H9 (cell line): ENCODE measurements around the gene SHISA7. TPM values are rescaled to one million over a fixed set of nuclear protein-coding genes. Genes with fewer than 3 reads are reported as not detected.
A peak's percentile ranks its signal among the peaks of the same experiment; 100 is the strongest.

ENCODE experiments used
- DNase-seq: peaks from one replicate; pipeline ENCODE4 v3.0.0-alpha.2; 2017
- H2AFZ ChIP-seq: one replicate; pipeline ENCODE4 v1.6.1; 2013; ENCODE audit warnings: mild to moderate bottlenecking, low read length, control low read depth, moderate library complexity
- H2AK5ac ChIP-seq: 2 replicates; pipeline ENCODE4 v1.6.1; 2013; ENCODE audit warnings: low read length, control low read depth, mixed read lengths; ENCODE audit not compliant: insufficient read length
- H2BK120ac ChIP-seq: one replicate; pipeline ENCODE4 v1.6.1; 2013; ENCODE audit warnings: low read depth, mild to moderate bottlenecking, low read length, control low read depth, inconsistent platforms; ENCODE audit not compliant: poor library complexity, severe bottlenecking
- H2BK12ac ChIP-seq: 2 replicates; pipeline ENCODE4 v1.6.1; 2013; ENCODE audit warnings: low read length, control low read depth, mixed read lengths, low read depth; ENCODE audit not compliant: insufficient read length
- H2BK15ac ChIP-seq: 2 replicates; pipeline ENCODE4 v1.6.1; 2013; ENCODE audit warnings: low read depth, low read length, control low read depth
- H2BK20ac ChIP-seq: one replicate; pipeline ENCODE4 v1.6.1; 2013; ENCODE audit warnings: low read depth, mild to moderate bottlenecking, low read length, control low read depth, inconsistent platforms; ENCODE audit not compliant: poor library complexity, severe bottlenecking
- H2BK5ac ChIP-seq: 2 replicates; pipeline ENCODE4 v1.6.1; 2013; ENCODE audit warnings: low read length, control low read depth, mixed read lengths; ENCODE audit not compliant: insufficient read length
- H3K14ac ChIP-seq: 2 replicates; pipeline ENCODE4 v1.6.1; 2013; ENCODE audit warnings: low read length, control low read depth; ENCODE audit not compliant: insufficient read depth
- H3K18ac ChIP-seq: 2 replicates; pipeline ENCODE4 v1.6.1; 2013; ENCODE audit warnings: low read depth, mild to moderate bottlenecking, mixed read lengths, low read length, control low read depth; ENCODE audit not compliant: insufficient read length
- H3K23ac ChIP-seq: 2 replicates; pipeline ENCODE4 v1.6.1; 2013; ENCODE audit warnings: low read length, control low read depth, mixed read lengths, low read depth; ENCODE audit not compliant: insufficient read length
- H3K23me2 ChIP-seq: 2 replicates; pipeline ENCODE4 v1.6.1; 2013; ENCODE audit warnings: low read depth, mild to moderate bottlenecking, mixed read lengths, low read length, control low read depth; ENCODE audit not compliant: insufficient read length, poor library complexity, severe bottlenecking
- H3K27ac ChIP-seq: 2 replicates; pipeline ENCODE4 v1.5.1; 2013; ENCODE audit warnings: low read length, control low read depth, mixed read lengths, low read depth; ENCODE audit not compliant: insufficient read length
- H3K27me3 ChIP-seq: 2 replicates; pipeline ENCODE4 v1.6.1; 2013; ENCODE audit warnings: low read length, control low read depth, inconsistent platforms; ENCODE audit not compliant: insufficient read depth
- H3K4ac ChIP-seq: 2 replicates; pipeline ENCODE4 v1.6.1; 2013; ENCODE audit warnings: low read depth, mild to moderate bottlenecking, control low read depth, inconsistent platforms, low read length, moderate library complexity
- H3K4me1 ChIP-seq: 2 replicates; pipeline ENCODE4 v1.6.1; 2013; ENCODE audit warnings: low read length, control low read depth, inconsistent platforms; ENCODE audit not compliant: insufficient read depth
- H3K4me2 ChIP-seq: 2 replicates; pipeline ENCODE4 v1.6.1; 2013; ENCODE audit warnings: low read length, control low read depth, mixed read lengths; ENCODE audit not compliant: insufficient read length, insufficient read depth
- H3K56ac ChIP-seq: 2 replicates; pipeline ENCODE4 v1.6.1; 2013; ENCODE audit warnings: low read depth, mild to moderate bottlenecking, mixed read lengths, low read length, control low read depth; ENCODE audit not compliant: insufficient read length
- H3K79me1 ChIP-seq: 2 replicates; pipeline ENCODE4 v1.6.1; 2013; ENCODE audit warnings: low read depth, mild to moderate bottlenecking, moderate library complexity, low read length, control low read depth, inconsistent platforms; ENCODE audit not compliant: insufficient read depth, poor library complexity, severe bottlenecking
- H3K79me2 ChIP-seq: 2 replicates; pipeline ENCODE4 v1.6.1; 2013; ENCODE audit warnings: low read length, control low read depth, inconsistent platforms; ENCODE audit not compliant: insufficient read depth
- H3K9ac ChIP-seq: 2 replicates; pipeline ENCODE4 v1.6.1; 2013; ENCODE audit warnings: low read length, control low read depth, mixed read lengths; ENCODE audit not compliant: insufficient read length; ENCODE audit errors: extremely low read depth
- H3K9me3 ChIP-seq: one replicate; pipeline ENCODE4 v1.6.1; 2013; ENCODE audit warnings: low read depth, low read length, inconsistent platforms; ENCODE audit not compliant: control insufficient read depth
- H3T11ph ChIP-seq: one replicate; pipeline ENCODE4 v1.6.1; 2013; ENCODE audit warnings: mild to moderate bottlenecking, low read length, control low read depth, inconsistent platforms
- H4K20me1 ChIP-seq: one replicate; pipeline ENCODE4 v1.6.1; 2013; ENCODE audit not compliant: control insufficient read depth, insufficient read length, insufficient read depth
- H4K5ac ChIP-seq: 2 replicates; pipeline ENCODE4 v1.6.1; 2013; ENCODE audit warnings: low read depth, mild to moderate bottlenecking, mixed read lengths, low read length, control low read depth; ENCODE audit not compliant: insufficient read length
- H4K8ac ChIP-seq: replicated peaks from 2 replicates; pipeline ENCODE4 v1.6.1; 2013; ENCODE audit warnings: low read length, control low read depth, mixed read lengths, low read depth; ENCODE audit not compliant: insufficient read length
- H4K91ac ChIP-seq: 2 replicates; pipeline ENCODE4 v1.6.1; 2013; ENCODE audit warnings: low read depth, mild to moderate bottlenecking, moderate library complexity, mixed read lengths, low read length, control low read depth; ENCODE audit not compliant: insufficient read length
- H3K27ac Mint-ChIP-seq, 3 experiments: 2 replicates in 2 of 3; 3 replicates in 1 of 3; pipeline ENCODE4 v1.8.0; 2020 to 2021; ENCODE audit warnings: mixed read lengths in 3 of 3, mild to moderate bottlenecking in 1 of 3, moderate library complexity in 1 of 3
- H3K27me3 Mint-ChIP-seq: 2 replicates; pipeline ENCODE4 v1.8.0; 2021; ENCODE audit warnings: low read depth, mild to moderate bottlenecking, moderate library complexity, mixed read lengths
- H3K36me3 Mint-ChIP-seq, 3 experiments: 2 replicates in 2 of 3; 3 replicates in 1 of 3; pipeline ENCODE4 v1.8.0; 2020 to 2021; ENCODE audit warnings: low read depth in 3 of 3, mixed read lengths in 3 of 3; ENCODE audit not compliant: insufficient read depth in 1 of 3
- H3K4me1 Mint-ChIP-seq, 2 experiments: 2 replicates each; pipeline ENCODE4 v1.8.0; 2020; ENCODE audit warnings: mixed read lengths in 2 of 2
- H3K4me3 Mint-ChIP-seq, 2 experiments: 2 replicates in 1 of 2; 3 replicates in 1 of 2; pipeline ENCODE4 v1.8.0; 2020 to 2021; ENCODE audit warnings: mild to moderate bottlenecking in 2 of 2, mixed read lengths in 2 of 2, moderate library complexity in 1 of 2
- H3K9me3 Mint-ChIP-seq, 2 experiments: 2 replicates in 1 of 2; 3 replicates in 1 of 2; pipeline ENCODE4 v1.8.0; 2020; ENCODE audit warnings: mild to moderate bottlenecking in 2 of 2, mixed read lengths in 2 of 2, moderate library complexity in 1 of 2
- WGBS: extraction: QIAGEN DNeasy Blood & Tissue Kit; methylation state at CpG from one replicate; pipeline ENCODE4 v1.1.7; 2013; ENCODE audit warnings: missing lambda C conversion rate, low lambda C conversion rate, mixed read lengths; ENCODE audit not compliant: insufficient read length; ENCODE audit errors: extremely low coverage; 5-methylcytosine and 5-hydroxymethylcytosine counted together
- total RNA-seq: library from RNA; stranded (reverse); gene quantifications from 2 replicates; pipeline ENCODE4 v1.2.1, GENCODE V29; 2021
- TF ChIP-seq, protein P1 (sequence below): fragments of 200-600 bp; sonication (generic); conservative IDR thresholded peaks from 3 replicates; pipeline ENCODE4 v1.8.0; 2021; ENCODE audit warnings: antibody characterized with exemption, mild to moderate bottlenecking

Gene SHISA7
- total RNA-seq, 1 experiment from 2014 or later, result 0.31 TPM

DNA sequence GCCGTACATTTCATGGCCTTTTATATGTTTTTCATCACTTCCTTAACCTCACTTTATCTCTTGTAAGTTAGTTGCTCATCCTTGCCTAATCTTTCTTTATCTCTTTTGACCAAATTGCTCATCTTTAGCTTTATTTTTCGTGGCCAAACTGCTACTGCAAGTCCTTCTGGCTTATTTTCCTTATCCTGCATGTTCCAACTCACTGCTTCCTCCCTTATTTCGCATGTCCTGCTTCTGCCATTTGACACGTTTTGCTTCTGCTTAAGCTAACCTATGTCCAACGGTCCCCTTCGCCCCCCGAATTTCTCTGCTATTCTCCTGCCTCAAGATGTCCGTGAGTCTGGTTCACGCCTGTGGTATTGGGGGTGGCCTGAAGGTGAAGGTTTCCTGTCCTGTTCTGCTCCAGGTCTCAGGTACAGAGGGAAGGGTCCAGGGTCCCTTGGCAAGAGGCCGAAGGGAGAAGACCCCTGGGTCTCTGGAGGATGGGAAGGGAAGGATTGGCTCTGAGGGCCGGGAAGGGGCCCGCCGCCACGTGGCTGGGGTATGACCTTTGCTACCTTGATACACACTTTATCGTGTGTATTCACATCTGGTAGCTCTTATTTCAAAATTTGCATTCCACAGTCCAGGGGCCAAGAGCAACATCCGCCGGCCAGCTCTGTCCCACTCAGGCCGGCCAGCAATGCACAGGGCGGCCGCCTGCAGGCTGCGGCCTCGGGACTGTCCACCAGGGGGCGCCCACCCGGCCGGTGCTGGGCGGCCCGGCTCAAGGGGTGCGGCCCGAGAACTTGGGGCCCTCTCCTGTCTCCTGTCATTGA lies 24.3 kb upstream of the SHISA7 start:
- no CpG with 5 or more reads among the region's 29 CpGs for whole genome bisulfite sequencing
- Histone ChIP-seq H2AK5ac (no peak overlapping the region), H3K4me2 (no peak overlapping the region), H3K27ac (no peak overlapping the region), H3K9me3 (no peaks in the 10 kb centered on the region), H3K27me3 (no peaks in the 10 kb centered on the region), H2AFZ (no peak overlapping the region), H2BK20ac (no peak overlapping the region), H4K8ac (no peak overlapping the region), H2BK120ac (no peak overlapping the region), H2BK12ac (no peak overlapping the region), H2BK5ac (no peak overlapping the region), H3K9ac (no peak overlapping the region), H3T11ph (no peak overlapping the region), H3K79me2 (no peaks in the 10 kb centered on the region), H3K14ac (no peak overlapping the region), H3K4ac (no peak overlapping the region), H2BK15ac (no peak overlapping the region), H4K20me1 (no peaks in the 10 kb centered on the region), H4K91ac (no peak overlapping the region), H3K4me1 (no peaks in the 10 kb centered on the region; the same call in 1 of the 2 replicates), H3K23ac (no peak overlapping the region), H3K23me2 (no peaks in the 10 kb centered on the region), H4K5ac (no peak overlapping the region), H3K18ac (no peak overlapping the region), H3K56ac (no peak overlapping the region), H3K79me1 (no peaks in the 10 kb centered on the region)
- Mint-ChIP-seq H3K36me3 (no peaks in the 10 kb centered on the region; a peak in 1 of 7 replicates), H3K9me3 (no peaks in the 10 kb centered on the region; a peak in 1 of 5 replicates), H3K4me3 (no peak overlapping the region; a peak in 1 of 5 replicates), H3K27ac (peak overlapping the region in 1 of 3 experiments; percentile 12; a peak in 1 of 7 replicates), H3K27me3 (peaks cover 13% of the 10 kb centered on the region), H3K4me1 (peaks cover 14 to 17% of the 10 kb centered on the region in 2 experiments)
- TF ChIP-seq, protein P1, sequence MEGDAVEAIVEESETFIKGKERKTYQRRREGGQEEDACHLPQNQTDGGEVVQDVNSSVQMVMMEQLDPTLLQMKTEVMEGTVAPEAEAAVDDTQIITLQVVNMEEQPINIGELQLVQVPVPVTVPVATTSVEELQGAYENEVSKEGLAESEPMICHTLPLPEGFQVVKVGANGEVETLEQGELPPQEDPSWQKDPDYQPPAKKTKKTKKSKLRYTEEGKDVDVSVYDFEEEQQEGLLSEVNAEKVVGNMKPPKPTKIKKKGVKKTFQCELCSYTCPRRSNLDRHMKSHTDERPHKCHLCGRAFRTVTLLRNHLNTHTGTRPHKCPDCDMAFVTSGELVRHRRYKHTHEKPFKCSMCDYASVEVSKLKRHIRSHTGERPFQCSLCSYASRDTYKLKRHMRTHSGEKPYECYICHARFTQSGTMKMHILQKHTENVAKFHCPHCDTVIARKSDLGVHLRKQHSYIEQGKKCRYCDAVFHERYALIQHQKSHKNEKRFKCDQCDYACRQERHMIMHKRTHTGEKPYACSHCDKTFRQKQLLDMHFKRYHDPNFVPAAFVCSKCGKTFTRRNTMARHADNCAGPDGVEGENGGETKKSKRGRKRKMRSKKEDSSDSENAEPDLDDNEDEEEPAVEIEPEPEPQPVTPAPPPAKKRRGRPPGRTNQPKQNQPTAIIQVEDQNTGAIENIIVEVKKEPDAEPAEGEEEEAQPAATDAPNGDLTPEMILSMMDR, result peak; percentile 100
- peak; percentile 67 for DNase-seq
